ENCODE results near the gene KRTAP17-1.

- TF ChIP-seq, protein P1, sequence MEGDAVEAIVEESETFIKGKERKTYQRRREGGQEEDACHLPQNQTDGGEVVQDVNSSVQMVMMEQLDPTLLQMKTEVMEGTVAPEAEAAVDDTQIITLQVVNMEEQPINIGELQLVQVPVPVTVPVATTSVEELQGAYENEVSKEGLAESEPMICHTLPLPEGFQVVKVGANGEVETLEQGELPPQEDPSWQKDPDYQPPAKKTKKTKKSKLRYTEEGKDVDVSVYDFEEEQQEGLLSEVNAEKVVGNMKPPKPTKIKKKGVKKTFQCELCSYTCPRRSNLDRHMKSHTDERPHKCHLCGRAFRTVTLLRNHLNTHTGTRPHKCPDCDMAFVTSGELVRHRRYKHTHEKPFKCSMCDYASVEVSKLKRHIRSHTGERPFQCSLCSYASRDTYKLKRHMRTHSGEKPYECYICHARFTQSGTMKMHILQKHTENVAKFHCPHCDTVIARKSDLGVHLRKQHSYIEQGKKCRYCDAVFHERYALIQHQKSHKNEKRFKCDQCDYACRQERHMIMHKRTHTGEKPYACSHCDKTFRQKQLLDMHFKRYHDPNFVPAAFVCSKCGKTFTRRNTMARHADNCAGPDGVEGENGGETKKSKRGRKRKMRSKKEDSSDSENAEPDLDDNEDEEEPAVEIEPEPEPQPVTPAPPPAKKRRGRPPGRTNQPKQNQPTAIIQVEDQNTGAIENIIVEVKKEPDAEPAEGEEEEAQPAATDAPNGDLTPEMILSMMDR (IDR thresholded peaks at IDR 0.05): no peak
- no peak for TF ChIP-seq POLR2A (IDR thresholded peaks at IDR 0.05)
Measured at GRCh38 chr17:41284546-41284945, 31.0 kb downstream of the KRTAP17-1 start.

Data from adrenal gland (tissue), 5 donors.